B cell (primary cell): ENCODE data around the gene AGAP1.

ENCODE experiments used
- CTCF ChIP-seq: fragments of 200-600 bp; IDR thresholded peaks from one replicate; pipeline ENCODE4 v1.8.0; 2022; ENCODE audit warnings: antibody characterized with exemption, mild to moderate bottlenecking
- EZH2 ChIP-seq: IDR thresholded peaks from 2 replicates; pipeline ENCODE4 v1.6.1; 2012; ENCODE audit warnings: borderline replicate concordance, low read depth, mild to moderate bottlenecking, moderate library complexity, low read length; ENCODE audit not compliant: insufficient read depth, poor library complexity, severe bottlenecking

- no peak for TF ChIP-seq CTCF
- no peak for TF ChIP-seq EZH2
These were observed 8.5 kb downstream of the AGAP1 start for GRCh38 chr2:235502336-235502735.
